NB4 (cell line): Measurements from ENCODE around the gene CACNA2D4.

Source experiments
- DNase-seq: peaks from one replicate; pipeline ENCODE4 v3.0.0; 2010; ENCODE audit warnings: low read depth
- H3K4me3 ChIP-seq: one replicate; pipeline ENCODE4 v1.5.1; 2011; ENCODE audit warnings: mild to moderate bottlenecking, low read depth, low read length, moderate library complexity
- MYC ChIP-seq: IDR thresholded peaks from 2 replicates; pipeline ENCODE4 v1.6.1; 2011; ENCODE audit warnings: low read depth, low read length
- POLR2A ChIP-seq: IDR thresholded peaks from 2 replicates; pipeline ENCODE4 v1.6.1; 2011; ENCODE audit warnings: mild to moderate bottlenecking; ENCODE audit not compliant: insufficient read length; ENCODE audit errors: extremely low read depth
- TF ChIP-seq, protein P1 (sequence below): IDR thresholded peaks from one replicate; pipeline ENCODE4 v1.5.1; 2012; ENCODE audit warnings: low read depth, low read length
- TF ChIP-seq, protein P2 (sequence below): IDR thresholded peaks from 2 replicates; pipeline ENCODE4 v1.6.1; 2011; ENCODE audit warnings: low read depth, low read length

CACNA2D4 gene

GRCh38 chr12:1816730-1817348 lies 101.6 kb downstream of the CACNA2D4 start:
- no peak overlapping the region for H3K4me3 ChIP-seq
- no peak for TF ChIP-seq POLR2A
- no peak for TF ChIP-seq MYC
- TF ChIP-seq, protein P1, sequence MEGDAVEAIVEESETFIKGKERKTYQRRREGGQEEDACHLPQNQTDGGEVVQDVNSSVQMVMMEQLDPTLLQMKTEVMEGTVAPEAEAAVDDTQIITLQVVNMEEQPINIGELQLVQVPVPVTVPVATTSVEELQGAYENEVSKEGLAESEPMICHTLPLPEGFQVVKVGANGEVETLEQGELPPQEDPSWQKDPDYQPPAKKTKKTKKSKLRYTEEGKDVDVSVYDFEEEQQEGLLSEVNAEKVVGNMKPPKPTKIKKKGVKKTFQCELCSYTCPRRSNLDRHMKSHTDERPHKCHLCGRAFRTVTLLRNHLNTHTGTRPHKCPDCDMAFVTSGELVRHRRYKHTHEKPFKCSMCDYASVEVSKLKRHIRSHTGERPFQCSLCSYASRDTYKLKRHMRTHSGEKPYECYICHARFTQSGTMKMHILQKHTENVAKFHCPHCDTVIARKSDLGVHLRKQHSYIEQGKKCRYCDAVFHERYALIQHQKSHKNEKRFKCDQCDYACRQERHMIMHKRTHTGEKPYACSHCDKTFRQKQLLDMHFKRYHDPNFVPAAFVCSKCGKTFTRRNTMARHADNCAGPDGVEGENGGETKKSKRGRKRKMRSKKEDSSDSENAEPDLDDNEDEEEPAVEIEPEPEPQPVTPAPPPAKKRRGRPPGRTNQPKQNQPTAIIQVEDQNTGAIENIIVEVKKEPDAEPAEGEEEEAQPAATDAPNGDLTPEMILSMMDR = no peak
- TF ChIP-seq, protein P2, sequence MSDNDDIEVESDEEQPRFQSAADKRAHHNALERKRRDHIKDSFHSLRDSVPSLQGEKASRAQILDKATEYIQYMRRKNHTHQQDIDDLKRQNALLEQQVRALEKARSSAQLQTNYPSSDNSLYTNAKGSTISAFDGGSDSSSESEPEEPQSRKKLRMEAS = no peak
- no peak for DNase-seq

GRCh38 chr12:1815814-1816729 lies 102.4 kb downstream of the CACNA2D4 start:
- no peak overlapping the region for H3K4me3 ChIP-seq
- TF ChIP-seq, protein P2 = peak; percentile 57
- no peak for TF ChIP-seq MYC
- TF ChIP-seq POLR2A = no peak
- TF ChIP-seq, protein P1 = no peak
- peak; percentile 83 for DNase-seq

DNA sequence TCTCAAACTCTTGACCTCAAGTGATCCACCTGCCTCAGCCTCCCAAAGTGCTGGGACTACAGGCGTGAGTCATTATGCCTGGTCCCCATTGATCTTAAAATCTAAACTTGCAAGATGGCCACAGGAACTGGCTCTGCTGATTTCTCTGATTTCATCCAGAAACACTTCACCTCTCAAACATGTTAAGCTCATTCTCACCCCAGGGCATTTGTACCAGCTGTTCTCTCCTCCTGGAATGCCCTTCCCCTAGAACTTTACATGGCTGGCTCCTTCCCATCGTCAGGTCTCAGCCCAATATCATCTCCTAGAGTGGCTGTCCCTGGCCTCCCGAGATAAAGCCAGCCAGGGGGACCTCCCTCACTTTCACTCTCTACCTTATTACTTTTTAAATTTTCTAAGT lies 103.3 kb downstream of the CACNA2D4 start:
- H3K4me3 ChIP-seq = no peak overlapping the region
- DNase-seq = no peak
- TF ChIP-seq, protein P1 = no peak
- TF ChIP-seq, protein P2 = no peak
- TF ChIP-seq MYC (no peak), POLR2A (no peak)

- TF ChIP-seq, protein P2 = no peak; the same call in 1 of the 2 replicates
- TF ChIP-seq MYC (no peak; the same call in 1 of the 2 replicates), POLR2A (no peak)
- TF ChIP-seq, protein P1 = no peak
- no peak overlapping the region for H3K4me3 ChIP-seq
- peak; percentile 51 for DNase-seq
Observed at GRCh38 chr12:1814266-1814665, 104.2 kb downstream of the CACNA2D4 start.

GRCh38 chr12:1812650-1813302 lies 105.7 kb downstream of the CACNA2D4 start:
- peak overlapping the region; percentile 96 for H3K4me3 ChIP-seq
- peak; percentile 93 for DNase-seq
- TF ChIP-seq MYC (peak; percentile 59), POLR2A (peak; percentile 31)
- TF ChIP-seq, protein P1 = no peak
- TF ChIP-seq, protein P2 = peak; percentile 52
